ENCODE measurements around the gene NDUFAF8.

NDUFAF8 gene

DNA sequence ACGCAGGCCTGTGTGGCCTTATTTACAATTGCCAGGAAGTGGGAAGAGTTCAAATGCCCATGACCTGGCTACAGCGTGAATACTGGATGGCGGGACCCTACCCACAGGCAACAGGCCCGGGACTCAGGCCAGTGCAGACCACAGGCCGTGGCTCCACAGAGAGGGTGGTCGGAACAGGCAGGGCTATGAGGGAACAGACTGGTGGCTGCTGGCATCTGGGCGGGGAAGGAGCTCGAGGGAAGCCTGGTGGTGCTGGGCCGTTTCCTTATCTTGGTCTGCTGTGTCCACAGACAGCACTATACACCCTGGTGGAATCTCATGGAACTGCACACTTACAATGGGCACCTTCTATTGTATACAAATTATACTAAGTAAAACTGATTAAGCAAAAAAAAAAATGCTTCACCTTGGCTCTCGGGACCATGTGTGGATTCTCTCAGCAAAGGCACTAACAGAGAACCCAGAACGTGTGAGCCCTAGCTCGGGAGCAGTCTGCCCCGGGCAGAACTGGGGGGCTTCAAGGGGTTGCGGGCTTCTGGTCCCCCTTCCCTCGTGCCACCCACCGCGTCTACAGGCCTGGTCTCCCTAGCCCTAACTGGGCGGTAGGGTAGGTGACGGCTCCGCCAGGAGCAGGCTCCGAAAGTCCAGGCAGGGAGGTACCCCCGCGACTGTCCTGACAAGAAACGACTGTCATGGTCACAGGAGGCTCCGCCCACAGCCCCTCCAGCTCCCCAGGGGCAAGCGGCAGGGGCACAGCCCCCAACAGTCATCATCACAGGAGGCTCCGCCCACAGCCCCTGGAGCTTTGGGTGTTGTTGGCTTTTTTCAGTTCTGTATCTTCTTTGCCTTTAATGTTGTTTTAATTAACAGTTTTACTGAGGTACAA lies 38.2 kb upstream of the NDUFAF8 start:
- DNase-seq (ENCODE audit: low read depth in 2 of 2) = no peak

DNA sequence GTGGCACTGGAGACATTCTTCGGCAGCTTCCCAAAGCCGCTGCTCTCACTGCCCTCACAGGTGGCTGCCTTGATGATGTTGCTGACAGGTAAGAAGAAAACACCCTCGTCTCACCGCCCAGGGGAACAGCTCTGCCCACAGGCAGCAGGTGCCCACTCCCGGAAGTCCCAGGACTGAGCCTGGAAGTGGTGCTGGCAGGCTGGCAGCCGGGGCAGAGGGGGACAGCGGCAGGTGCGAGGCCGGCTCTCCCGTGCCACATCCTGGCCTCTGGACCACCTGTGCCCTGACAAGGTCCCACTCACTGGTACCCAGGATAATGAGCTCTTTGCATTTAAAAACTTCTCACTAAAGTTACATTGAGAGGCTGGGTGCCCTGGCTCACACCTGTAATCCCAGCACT lies 36.8 kb upstream of the NDUFAF8 start:
- no peak for DNase-seq (ENCODE audit: low read depth in 2 of 2)

- no peak for DNase-seq (ENCODE audit: low read depth in 2 of 2)
These were observed 36.0 kb upstream of the NDUFAF8 start for GRCh38 chr17:81203136-81203535.

DNA sequence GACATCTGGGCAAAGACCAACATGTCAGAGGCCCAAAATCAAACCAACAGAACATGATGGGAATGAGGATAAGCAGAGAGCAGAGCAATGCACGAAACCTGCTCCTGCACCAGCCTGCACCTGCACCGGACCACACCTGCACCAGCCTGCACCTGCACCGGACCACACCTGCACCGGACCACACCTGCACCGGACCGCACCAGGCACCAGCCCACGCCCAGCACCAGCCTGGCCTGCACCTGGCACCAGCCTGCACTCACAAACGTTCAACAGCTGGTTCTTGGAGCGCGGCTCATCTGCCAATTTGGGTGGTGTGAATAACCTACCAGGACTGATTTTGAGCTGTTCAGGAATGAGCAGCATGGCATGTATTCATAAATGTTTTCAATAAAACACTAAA lies 34.5 kb upstream of the NDUFAF8 start:
- no peak for DNase-seq (ENCODE audit: low read depth in 2 of 2)

- DNase-seq (ENCODE audit: low read depth in 2 of 2) = no peak
These were observed 33.0 kb upstream of the NDUFAF8 start for GRCh38 chr17:81206166-81206565.

- no peak for DNase-seq (ENCODE audit: low read depth in 2 of 2)
These were observed 32.5 kb upstream of the NDUFAF8 start for GRCh38 chr17:81206657-81207056.

GRCh38 chr17:81207610-81208581 lies 31.2 kb upstream of the NDUFAF8 start:
- DNase-seq (ENCODE audit: low read depth in 2 of 2) = no peak

DNA sequence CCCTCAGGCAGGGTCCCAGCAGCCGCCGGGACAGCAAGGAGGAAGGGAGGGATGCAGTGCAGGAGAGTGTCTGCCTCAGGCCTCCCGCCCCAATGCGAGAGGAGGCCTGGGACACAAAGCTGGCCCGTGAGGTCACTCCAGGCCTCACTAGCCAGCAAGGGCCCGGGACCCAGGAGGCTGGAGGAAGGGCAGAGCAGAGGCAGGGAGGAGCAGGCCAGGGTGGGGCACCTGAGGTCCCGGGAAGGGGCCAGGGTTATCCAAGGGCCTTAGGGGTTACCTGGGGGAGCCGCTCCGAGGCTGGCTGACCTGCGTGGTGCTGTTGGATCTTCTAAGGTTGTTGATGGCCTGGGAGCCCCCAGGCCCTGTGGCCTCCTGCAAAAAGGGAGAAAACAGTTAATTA lies 30.5 kb upstream of the NDUFAF8 start:
- no peak for DNase-seq (ENCODE audit: low read depth in 2 of 2)

GRCh38 chr17:81209141-81209540 lies 30.0 kb upstream of the NDUFAF8 start:
- no peak for DNase-seq (ENCODE audit: low read depth in 2 of 2)

DNA sequence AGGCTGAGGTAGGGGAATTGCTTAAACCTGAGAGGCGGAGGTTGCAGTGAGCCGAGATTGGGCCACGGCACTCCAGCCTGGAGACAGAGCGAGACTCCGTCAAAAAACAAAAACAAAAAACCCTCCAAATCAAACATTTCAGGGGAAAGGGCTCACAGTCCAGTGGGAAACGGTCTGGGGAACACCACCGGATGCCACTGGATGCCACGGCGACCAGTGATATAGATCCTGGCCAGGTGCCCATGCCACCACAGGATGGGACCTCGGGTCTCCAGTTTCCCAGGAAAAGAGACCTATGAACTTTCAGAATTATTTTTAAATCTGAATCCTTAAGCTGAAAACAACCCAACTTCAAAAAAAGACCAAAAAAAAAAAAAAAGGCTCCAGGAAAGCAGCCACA lies 28.7 kb upstream of the NDUFAF8 start:
- DNase-seq (ENCODE audit: low read depth in 2 of 2) = no peak

DNA sequence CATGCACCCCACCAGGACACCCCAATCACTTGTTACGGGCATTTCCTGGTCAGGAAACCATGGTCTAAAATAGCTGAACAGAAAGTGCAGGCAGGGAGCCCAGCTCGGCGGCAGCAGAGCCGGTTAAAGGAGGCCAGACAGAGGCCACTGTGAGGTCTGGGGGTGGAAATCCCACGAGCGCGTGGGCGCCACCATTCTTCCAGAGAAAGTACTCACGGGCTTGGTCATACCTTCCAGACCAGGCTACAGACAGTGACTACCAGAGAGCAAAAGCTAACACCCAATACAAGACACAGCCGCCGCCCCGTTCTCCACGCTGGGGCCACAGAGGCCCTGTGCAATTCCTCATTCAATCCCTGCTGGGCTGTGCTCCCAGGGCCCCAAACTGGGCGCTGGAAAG lies 28.2 kb upstream of the NDUFAF8 start:
- DNase-seq (ENCODE audit: low read depth in 2 of 2) = no peak

DNA sequence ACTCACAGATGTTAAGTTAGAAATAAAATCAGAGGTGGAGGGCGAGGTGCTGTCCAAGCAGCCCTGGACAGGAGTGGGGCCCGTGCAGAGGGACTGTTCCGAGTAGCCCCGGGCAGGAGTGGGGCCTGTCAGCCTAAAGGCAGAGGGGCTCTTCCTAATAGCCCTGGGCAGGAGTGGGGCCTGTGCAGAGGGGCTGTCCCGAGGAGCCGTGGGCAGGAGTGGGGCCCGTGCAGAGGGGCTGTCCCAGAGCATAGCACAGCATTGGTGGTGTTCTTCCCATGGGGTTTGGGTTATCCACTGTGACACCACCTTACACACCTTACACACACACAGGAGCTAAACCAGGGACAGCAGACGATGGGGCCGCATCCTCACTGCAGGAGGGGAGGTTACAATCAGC lies 26.8 kb upstream of the NDUFAF8 start:
- no peak for DNase-seq (ENCODE audit: low read depth in 2 of 2)

- no peak for DNase-seq (ENCODE audit: low read depth in 2 of 2)
These were observed 25.1 kb upstream of the NDUFAF8 start for GRCh38 chr17:81213978-81214377.

GRCh38 chr17:81217491-81217890 lies 21.6 kb upstream of the NDUFAF8 start:
- DNase-seq (ENCODE audit: low read depth in 2 of 2) = no peak

DNA sequence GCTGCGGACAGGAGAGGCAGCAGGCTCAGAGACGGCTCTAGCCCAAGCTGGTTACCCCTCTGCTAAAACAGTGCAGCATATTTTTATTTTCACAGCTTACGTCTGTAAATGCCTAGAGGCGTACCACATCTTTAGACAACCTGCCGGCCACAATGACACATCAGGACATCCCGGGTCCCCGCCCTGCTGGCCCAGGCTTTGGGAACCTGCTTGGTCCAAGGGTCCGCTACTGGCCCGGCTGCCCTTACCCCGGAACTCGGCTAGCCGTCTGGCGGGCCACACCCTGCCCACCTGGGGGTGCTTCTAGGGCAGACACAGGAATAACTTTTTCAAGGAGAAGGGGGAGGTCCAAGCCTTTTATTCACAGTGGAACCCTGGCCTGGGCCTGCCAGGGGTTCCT lies 20.7 kb upstream of the NDUFAF8 start:
- no peak for DNase-seq (ENCODE audit: low read depth in 2 of 2)

- no peak for DNase-seq (ENCODE audit: low read depth in 2 of 2)
These were observed 20.1 kb upstream of the NDUFAF8 start for GRCh38 chr17:81218991-81219390.

DNA sequence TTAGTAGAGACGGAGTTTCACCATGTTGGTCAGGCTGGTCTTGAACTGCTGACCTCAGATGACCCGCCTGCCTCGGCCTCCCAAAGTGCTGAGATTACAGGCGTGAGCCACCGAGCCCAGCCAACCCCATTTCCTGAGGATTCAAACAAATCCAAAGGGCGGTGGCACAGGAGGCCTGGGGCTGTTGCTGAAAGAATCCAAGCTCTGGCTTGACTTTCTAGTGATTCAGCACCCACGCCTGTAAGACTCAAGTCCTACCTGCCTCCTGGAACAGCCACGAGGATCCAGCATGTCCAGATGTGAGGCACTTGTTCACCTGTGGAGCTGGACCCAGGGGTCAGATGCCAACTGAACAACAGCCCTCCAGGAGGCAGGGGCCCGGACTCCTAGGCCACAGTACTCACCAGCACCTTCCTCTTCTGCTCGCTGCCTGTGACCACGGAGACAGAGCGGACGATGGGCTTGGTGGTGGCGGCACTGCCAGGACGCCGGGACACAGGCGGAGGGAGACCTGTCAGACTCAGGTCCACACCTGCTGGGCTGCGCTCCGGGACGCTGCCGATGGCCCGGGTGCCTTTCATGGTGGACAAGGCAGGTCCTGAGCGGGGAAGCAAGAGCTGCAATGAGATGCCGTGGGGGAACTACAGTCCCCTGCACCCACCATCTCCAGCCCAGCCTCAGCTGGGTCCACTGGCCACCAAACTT lies 19.5 kb upstream of the NDUFAF8 start:
- no peak for DNase-seq (ENCODE audit: low read depth in 2 of 2)

- no peak for DNase-seq (ENCODE audit: low read depth in 2 of 2)
These were observed 17.7 kb upstream of the NDUFAF8 start for GRCh38 chr17:81221371-81221841.

GRCh38 chr17:81221842-81222619 lies 17.1 kb upstream of the NDUFAF8 start:
- no peak for DNase-seq (ENCODE audit: low read depth in 2 of 2)

GRCh38 chr17:81222620-81222905 lies 16.6 kb upstream of the NDUFAF8 start:
- DNase-seq (ENCODE audit: low read depth in 2 of 2) = no peak

Measured in stimulated activated CD8-positive, alpha-beta memory T cell treated with anti-CD3 and anti-CD28 coated beads, Interleukin-2, amount 100 ng/mL, for 48 hours (primary cell).